GM12892 (cell line): ENCODE results near the gene EBP.

Experiments used
- POLR2A ChIP-seq: IDR thresholded peaks from 2 replicates; pipeline ENCODE4 v1.6.1; 2011; ENCODE audit warnings: low read depth, low read length, control low read depth
- POLR2AphosphoS5 ChIP-seq: IDR thresholded peaks from 2 replicates; pipeline ENCODE4 v1.6.1; 2011; ENCODE audit warnings: low read depth, low read length, control low read depth
- TAF1 ChIP-seq: IDR thresholded peaks from 2 replicates; pipeline ENCODE4 v1.6.1; 2011; ENCODE audit warnings: low read depth, mild to moderate bottlenecking, control low read depth, low read length, borderline replicate concordance

DNA sequence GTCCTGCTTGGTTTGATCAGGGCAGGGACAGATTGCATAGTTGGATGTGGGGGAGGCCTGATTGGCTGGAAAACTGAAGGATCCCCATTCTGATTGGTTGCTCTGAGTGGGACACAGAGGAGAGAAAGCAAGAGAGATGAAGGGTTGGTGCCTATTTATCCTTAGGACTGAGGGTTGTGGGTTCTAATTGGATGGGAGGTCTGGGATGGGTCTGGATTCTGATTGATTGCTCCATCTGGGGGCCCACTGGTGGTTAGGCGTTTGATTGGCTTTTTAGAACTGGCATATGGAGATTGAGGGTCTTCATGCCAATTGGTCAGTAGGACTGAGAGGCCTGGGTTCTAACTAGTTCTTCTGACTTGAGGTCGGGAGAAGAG, 644 bp upstream of the EBP start:
- TF ChIP-seq TAF1 (no peak), POLR2A (no peak), POLR2AphosphoS5 (no peak)
